GM23338 (cell line): ENCODE data around the gene RCOR3. TPM values are rescaled to one million over a fixed set of nuclear protein-coding genes. Genes with fewer than 3 reads are reported as not detected.

Source experiments
- ATAC-seq: fragments of 200-7000 bp; cut with Tn5 transposase; 3 replicates; pipeline ENCODE4 v1.9.1; 2020
- DNase-seq: peaks from one replicate; pipeline ENCODE4 v3.0.0-alpha.2; 2015; ENCODE audit warnings: low spot score
- H2AFZ ChIP-seq: fragments of 200-600 bp; sonication (generic); 2 replicates; pipeline ENCODE4 v1.8.0; 2016; ENCODE audit warnings: antibody characterized with exemption, mild to moderate bottlenecking, moderate library complexity
- H3F3A ChIP-seq: fragments of 200-600 bp; sonication (generic); replicated peaks from 2 replicates; pipeline ENCODE4 v1.8.0; 2017; ENCODE audit warnings: antibody characterized with exemption, mixed run types, low read depth
- H3K27ac ChIP-seq: fragments of 200-600 bp; sonication (generic); 2 replicates; pipeline ENCODE4 v1.6.1; 2016; ENCODE audit warnings: low read depth
- H3K27me3 ChIP-seq: fragments of 200-600 bp; sonication (generic); 2 replicates; pipeline ENCODE4 v1.8.0; 2016; ENCODE audit warnings: mild to moderate bottlenecking, mixed run types, moderate library complexity; ENCODE audit not compliant: insufficient read depth
- H3K36me3 ChIP-seq: fragments of 200-600 bp; sonication (generic); 2 replicates; pipeline ENCODE4 v1.8.0; 2016; ENCODE audit warnings: mild to moderate bottlenecking; ENCODE audit not compliant: insufficient read depth
- H3K4me1 ChIP-seq: fragments of 200-600 bp; sonication (generic); 2 replicates; pipeline ENCODE4 v1.8.0; 2016; ENCODE audit warnings: mild to moderate bottlenecking, moderate library complexity; ENCODE audit not compliant: insufficient read depth
- H3K4me2 ChIP-seq: fragments of 200-600 bp; sonication (generic); 2 replicates; pipeline ENCODE4 v1.7.1; 2017; ENCODE audit warnings: mixed run types
- H3K4me3 ChIP-seq: fragments of 200-600 bp; sonication (generic); 2 replicates; pipeline ENCODE4 v1.6.1; 2016; ENCODE audit warnings: mixed run types
- H3K79me2 ChIP-seq: fragments of 200-600 bp; sonication (generic); replicated peaks from 2 replicates; pipeline ENCODE4 v1.8.0; 2017; ENCODE audit warnings: mild to moderate bottlenecking; ENCODE audit not compliant: insufficient read depth
- H3K9me2 ChIP-seq: fragments of 200-600 bp; sonication (generic); 2 replicates; pipeline ENCODE4 v1.8.0; 2017; ENCODE audit not compliant: insufficient read depth
- H4K20me1 ChIP-seq: fragments of 200-600 bp; sonication (generic); replicated peaks from 2 replicates; pipeline ENCODE4 v1.8.0; 2017; ENCODE audit warnings: mild to moderate bottlenecking; ENCODE audit not compliant: insufficient read depth
- H3K27ac Mint-ChIP-seq: 2 replicates; pipeline ENCODE4 v1.8.0; 2020; ENCODE audit warnings: inconsistent platforms, mild to moderate bottlenecking, moderate library complexity, mixed read lengths
- H3K27me3 Mint-ChIP-seq: 3 replicates; pipeline ENCODE4 v1.8.0; 2022; ENCODE audit warnings: low read depth, mild to moderate bottlenecking, moderate library complexity, mixed read lengths, inconsistent platforms; ENCODE audit not compliant: insufficient read depth, poor library complexity
- H3K36me3 Mint-ChIP-seq: 3 replicates; pipeline ENCODE4 v1.8.0; 2021; ENCODE audit warnings: low read depth, mild to moderate bottlenecking, inconsistent platforms, moderate library complexity, mixed read lengths
- H3K4me1 Mint-ChIP-seq: 3 replicates; pipeline ENCODE4 v1.8.0; 2020; ENCODE audit warnings: mild to moderate bottlenecking, inconsistent platforms, mixed read lengths
- H3K4me3 Mint-ChIP-seq: 3 replicates; pipeline ENCODE4 v1.8.0; 2021; ENCODE audit warnings: moderate library complexity, mild to moderate bottlenecking, inconsistent platforms, mixed read lengths
- H3K9me3 Mint-ChIP-seq: 3 replicates; pipeline ENCODE4 v1.8.0; 2020; ENCODE audit warnings: moderate library complexity, mild to moderate bottlenecking, inconsistent platforms, mixed read lengths
- CREB1 ChIP-seq: fragments of 250-450 bp; sonication (Bioruptor Pico); IDR thresholded peaks from 2 replicates; pipeline ENCODE4 v1.5.0; 2020; ENCODE audit warnings: low read depth, mild to moderate bottlenecking, moderate library complexity
- NANOG ChIP-seq: IDR thresholded peaks from 2 replicates; pipeline ENCODE4 v1.6.1; 2016; ENCODE audit warnings: antibody characterized with exemption, borderline replicate concordance
- POLR2AphosphoS5 ChIP-seq: IDR thresholded peaks from 2 replicates; pipeline ENCODE4 v1.6.1; 2016; ENCODE audit warnings: antibody characterized with exemption, low read depth
- STAT1 ChIP-seq: IDR thresholded peaks from one replicate; pipeline ENCODE4 v1.6.1; 2016; ENCODE audit warnings: antibody characterized with exemption; ENCODE audit not compliant: unreplicated experiment
- ZNF114 ChIP-seq: fragments of 250-450 bp; sonication (Bioruptor Pico); IDR thresholded peaks from 2 replicates; pipeline ENCODE4 v1.5.0; 2020; ENCODE audit warnings: mild to moderate bottlenecking, moderate library complexity
- long read RNA-seq: library from polyadenylated mRNA; unstranded; transcript quantifications from one replicate; pipeline ENCODE4 v2.0.0, GENCODE V29; 2020; ENCODE audit not compliant: unreplicated experiment
- polyA plus RNA-seq: library from polyadenylated mRNA; unstranded; fragments of >200 nt; fragmentation: Nextera tagmentation; extraction: Ambion mirVana; gene quantifications from 2 replicates; pipeline ENCODE4 v1.2.1, GENCODE V29; 2016
- total RNA-seq: library from RNA; depleted of rRNA; stranded (reverse); fragments of >200 nt; shearing (Covaris generic); gene quantifications from 2 replicates; pipeline ENCODE4 v1.2.3, GENCODE V29; 2014; rRNA removed
- TF ChIP-seq, protein P1 (sequence below): IDR thresholded peaks from one replicate; pipeline ENCODE4 v1.6.1; 2018; ENCODE audit warnings: antibody characterized with exemption; ENCODE audit not compliant: unreplicated experiment
- TF ChIP-seq, protein P2 (sequence below), 2 experiments: fragments of 200-600 bp in 1 of 2; sonication (generic) in 1 of 2; conservative IDR thresholded peaks; 2 replicates each; pipeline versions ENCODE4 v1.5.1 to v1.6.1; 2016 to 2017; ENCODE audit warnings: antibody characterized with exemption in 2 of 2, low read depth in 2 of 2, mild to moderate bottlenecking in 2 of 2, moderate library complexity in 1 of 2

The RCOR3 gene
- 26.2 and 30.5 TPM in 2 replicates for total RNA-seq
- polyA plus RNA-seq = 15.3 and 19.4 TPM in 2 replicates
- long read RNA-seq, partial matches to known transcripts = 2 of 7 reads
- long read RNA-seq, other reads (novel, unspliced or antisense) = 4 of 7 reads

DNA sequence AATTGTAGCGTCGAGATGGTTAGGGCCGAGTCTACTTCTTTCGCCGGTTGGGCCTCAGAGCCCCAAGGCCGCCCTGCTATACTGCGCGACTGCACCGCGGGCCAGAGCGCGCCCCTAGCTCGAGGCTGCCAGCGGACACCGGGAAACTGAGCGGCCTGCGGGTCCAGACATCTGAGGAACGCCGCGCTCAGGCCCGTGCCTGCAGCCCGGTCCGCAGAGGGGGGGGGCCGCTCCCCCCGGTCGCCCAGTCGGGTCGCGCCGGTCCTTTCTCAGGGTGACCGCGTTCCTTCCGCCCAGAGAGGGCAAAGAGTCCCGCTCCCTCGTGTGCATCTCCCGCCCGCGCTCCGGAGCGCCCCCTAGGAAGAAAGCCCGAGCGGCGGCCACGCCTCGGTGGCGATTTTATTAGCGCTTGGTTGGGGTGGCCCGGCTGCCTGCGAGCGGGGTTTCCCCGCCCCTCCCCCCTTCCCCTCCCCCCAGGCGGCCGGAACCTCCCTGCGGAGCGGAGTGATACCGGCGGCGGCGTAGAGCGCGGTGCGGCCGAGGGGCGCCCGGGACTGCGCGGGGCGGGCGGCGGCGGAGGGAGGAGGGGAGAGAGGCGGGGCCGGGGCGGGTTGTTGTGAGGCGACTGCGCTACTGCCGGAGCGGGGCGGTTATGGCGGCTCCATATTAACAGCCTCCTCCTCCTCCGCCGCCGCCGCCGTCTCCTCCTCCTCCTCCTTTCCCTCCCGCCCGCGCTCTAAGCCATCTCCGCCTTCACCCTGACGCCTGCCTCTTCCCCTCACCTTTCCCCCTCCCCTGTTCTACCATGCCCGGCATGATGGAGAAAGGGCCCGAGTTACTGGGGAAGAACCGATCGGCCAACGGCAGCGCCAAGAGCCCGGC, at the start of gene RCOR3:
Gene RCOR3, plus strand, starts transcription at position 611 of the 882 bp plus-strand sequence. Its CDS starts 195 bp downstream, at position 806.
- peaks cover 4% of the 10 kb centered on the region; the same call in 1 of the 2 replicates for H4K20me1 ChIP-seq
- H2AFZ ChIP-seq = 0 out of 2 replicates have a peak within 1 kb of the TSS, but pooled peaks have one; percentile 0
- DNase-seq (peak; percentile 90), ATAC-seq (peak; percentile 70)
- Mint-ChIP-seq H3K9me3 (no peaks in the 10 kb centered on the region), H3K27me3 (peaks cover 21% of the 10 kb centered on the region), H3K4me1 (peaks cover 22% of the 10 kb centered on the region), H3K36me3 (peaks cover 17% of the 10 kb centered on the region; the same call in 2 of the 3 replicates), H3K4me3 (peak within 1 kb of the TSS; percentile 89), H3K27ac (peak within 1 kb of the TSS; percentile 99)
- peaks cover 13% of the 10 kb centered on the region for H3F3A ChIP-seq
- no peaks in the 10 kb centered on the region for H3K27me3 ChIP-seq
- H3K4me2 ChIP-seq = peak within 1 kb of the TSS; percentile 92
- H3K36me3 ChIP-seq = no peaks in the 10 kb centered on the region; the same call in 1 of the 2 replicates
- no peaks in the 10 kb centered on the region for H3K9me2 ChIP-seq
- H3K27ac ChIP-seq = peak within 1 kb of the TSS; percentile 100
- peak within 1 kb of the TSS; percentile 80 for H3K4me3 ChIP-seq
- peaks cover 12% of the 10 kb centered on the region for H3K4me1 ChIP-seq
- TF ChIP-seq CREB1 (CRISPR knock-in tag) = peak; percentile 73
- TF ChIP-seq, protein P1, sequence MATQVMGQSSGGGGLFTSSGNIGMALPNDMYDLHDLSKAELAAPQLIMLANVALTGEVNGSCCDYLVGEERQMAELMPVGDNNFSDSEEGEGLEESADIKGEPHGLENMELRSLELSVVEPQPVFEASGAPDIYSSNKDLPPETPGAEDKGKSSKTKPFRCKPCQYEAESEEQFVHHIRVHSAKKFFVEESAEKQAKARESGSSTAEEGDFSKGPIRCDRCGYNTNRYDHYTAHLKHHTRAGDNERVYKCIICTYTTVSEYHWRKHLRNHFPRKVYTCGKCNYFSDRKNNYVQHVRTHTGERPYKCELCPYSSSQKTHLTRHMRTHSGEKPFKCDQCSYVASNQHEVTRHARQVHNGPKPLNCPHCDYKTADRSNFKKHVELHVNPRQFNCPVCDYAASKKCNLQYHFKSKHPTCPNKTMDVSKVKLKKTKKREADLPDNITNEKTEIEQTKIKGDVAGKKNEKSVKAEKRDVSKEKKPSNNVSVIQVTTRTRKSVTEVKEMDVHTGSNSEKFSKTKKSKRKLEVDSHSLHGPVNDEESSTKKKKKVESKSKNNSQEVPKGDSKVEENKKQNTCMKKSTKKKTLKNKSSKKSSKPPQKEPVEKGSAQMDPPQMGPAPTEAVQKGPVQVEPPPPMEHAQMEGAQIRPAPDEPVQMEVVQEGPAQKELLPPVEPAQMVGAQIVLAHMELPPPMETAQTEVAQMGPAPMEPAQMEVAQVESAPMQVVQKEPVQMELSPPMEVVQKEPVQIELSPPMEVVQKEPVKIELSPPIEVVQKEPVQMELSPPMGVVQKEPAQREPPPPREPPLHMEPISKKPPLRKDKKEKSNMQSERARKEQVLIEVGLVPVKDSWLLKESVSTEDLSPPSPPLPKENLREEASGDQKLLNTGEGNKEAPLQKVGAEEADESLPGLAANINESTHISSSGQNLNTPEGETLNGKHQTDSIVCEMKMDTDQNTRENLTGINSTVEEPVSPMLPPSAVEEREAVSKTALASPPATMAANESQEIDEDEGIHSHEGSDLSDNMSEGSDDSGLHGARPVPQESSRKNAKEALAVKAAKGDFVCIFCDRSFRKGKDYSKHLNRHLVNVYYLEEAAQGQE = peak; percentile 18
- no peak for TF ChIP-seq STAT1
- TF ChIP-seq POLR2AphosphoS5 = peak; percentile 59; the same call in 1 of the 2 replicates
- TF ChIP-seq NANOG = no peak
- TF ChIP-seq, protein P2, sequence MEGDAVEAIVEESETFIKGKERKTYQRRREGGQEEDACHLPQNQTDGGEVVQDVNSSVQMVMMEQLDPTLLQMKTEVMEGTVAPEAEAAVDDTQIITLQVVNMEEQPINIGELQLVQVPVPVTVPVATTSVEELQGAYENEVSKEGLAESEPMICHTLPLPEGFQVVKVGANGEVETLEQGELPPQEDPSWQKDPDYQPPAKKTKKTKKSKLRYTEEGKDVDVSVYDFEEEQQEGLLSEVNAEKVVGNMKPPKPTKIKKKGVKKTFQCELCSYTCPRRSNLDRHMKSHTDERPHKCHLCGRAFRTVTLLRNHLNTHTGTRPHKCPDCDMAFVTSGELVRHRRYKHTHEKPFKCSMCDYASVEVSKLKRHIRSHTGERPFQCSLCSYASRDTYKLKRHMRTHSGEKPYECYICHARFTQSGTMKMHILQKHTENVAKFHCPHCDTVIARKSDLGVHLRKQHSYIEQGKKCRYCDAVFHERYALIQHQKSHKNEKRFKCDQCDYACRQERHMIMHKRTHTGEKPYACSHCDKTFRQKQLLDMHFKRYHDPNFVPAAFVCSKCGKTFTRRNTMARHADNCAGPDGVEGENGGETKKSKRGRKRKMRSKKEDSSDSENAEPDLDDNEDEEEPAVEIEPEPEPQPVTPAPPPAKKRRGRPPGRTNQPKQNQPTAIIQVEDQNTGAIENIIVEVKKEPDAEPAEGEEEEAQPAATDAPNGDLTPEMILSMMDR (conservative IDR thresholded peaks at IDR 0.05; ENCODE audit: low read depth in 2 of 2) = peak; percentile 52 to 78
- 0 out of 2 replicates have a peak, but pooled peaks have one; percentile 46 for TF ChIP-seq ZNF114 (CRISPR knock-in tag)
- peaks cover 30% of the 10 kb centered on the region for H3K79me2 ChIP-seq

DNA sequence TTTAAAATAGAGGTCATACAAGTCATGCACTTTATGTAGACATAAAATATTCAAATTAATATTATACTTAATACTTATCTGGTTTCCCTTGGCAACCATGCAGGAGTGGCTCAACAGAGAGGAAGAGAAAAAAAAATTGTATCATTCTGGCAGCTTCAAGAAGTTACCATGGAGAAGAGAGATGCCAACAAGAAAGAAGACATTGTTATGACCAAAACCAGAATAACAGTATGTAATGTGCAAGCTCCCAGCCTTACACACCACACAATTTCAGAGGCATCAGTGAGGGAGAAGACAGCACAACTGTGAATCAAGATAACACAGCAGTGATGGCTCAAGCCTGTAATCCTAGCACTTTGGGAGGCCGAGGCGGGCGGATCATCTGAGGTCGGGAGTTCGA, 49.1 kb upstream of the RCOR3 start:
- no peak overlapping the region for H3K27ac Mint-ChIP-seq
- H3K9me3 Mint-ChIP-seq = peaks cover 6% of the 10 kb centered on the region; the same call in 1 of the 3 replicates
- H2AFZ ChIP-seq = no peak overlapping the region
- no peak for TF ChIP-seq ZNF114 (CRISPR knock-in tag)
- TF ChIP-seq, protein P1 = no peak
- TF ChIP-seq, protein P2 (conservative IDR thresholded peaks at IDR 0.05; ENCODE audit: low read depth in 2 of 2) = no peak

More for the DNA sequence above, 49.1 kb upstream of the RCOR3 start:
- H3K4me1 ChIP-seq = no peaks in the 10 kb centered on the region
- no peaks in the 10 kb centered on the region for H3K36me3 ChIP-seq
- Mint-ChIP-seq H3K4me1 (no peaks in the 10 kb centered on the region), H3K27me3 (peaks cover 2% of the 10 kb centered on the region), H3K4me3 (no peak overlapping the region), H3K36me3 (no peaks in the 10 kb centered on the region; the same call in 2 of the 3 replicates)
- no peaks in the 10 kb centered on the region for H4K20me1 ChIP-seq
- H3F3A ChIP-seq = no peaks in the 10 kb centered on the region
- no peak overlapping the region for H3K27ac ChIP-seq
- ATAC-seq (no peak), DNase-seq (no peak)
- no peak overlapping the region for H3K4me2 ChIP-seq
- no peaks in the 10 kb centered on the region for H3K9me2 ChIP-seq
- no peak overlapping the region for H3K4me3 ChIP-seq
- no peaks in the 10 kb centered on the region for H3K79me2 ChIP-seq
- H3K27me3 ChIP-seq = no peaks in the 10 kb centered on the region
